Stimulated activated naive CD4-positive, alpha-beta T cell treated with Interleukin-2 at 50 U/mL for 16 hours (primary cell): ENCODE results near the gene UBR1.
"Not testable (repeated sequence)": the region's sequence is repeated elsewhere in the genome, so short reads cannot be mapped to it uniquely, and the experiment has no call there.

Experiments used
- DNase-seq: peaks from one replicate; lab custom pipeline; 2025; lab: John Stamatoyannopoulos, UW

UBR1 gene

GRCh38 chr15:42911058-42911592, 194.7 kb downstream of the UBR1 start:
- DNase-seq = no peak

GRCh38 chr15:42908538-42908937, 197.3 kb downstream of the UBR1 start:
- no peak for DNase-seq

GRCh38 chr15:42903388-42904324, 202.2 kb downstream of the UBR1 start:
- no peak for DNase-seq

GRCh38 chr15:42893911-42894310, 211.9 kb downstream of the UBR1 start:
- DNase-seq = not testable (repeated sequence)
